ENCODE measurements around the gene PAQR5.

PAQR5 gene

GRCh38 chr15:69298697-69299441, at the start of gene PAQR5:
Gene PAQR5 (plus strand): TSS chr15:69298912. CDS start chr15:69360081, 61,169 bp downstream.
- Mint-ChIP-seq H3K4me3 (peak within 1 kb of the TSS; percentile 54), H3K27me3 (peaks cover 58% of the 10 kb centered on the region), H3K4me1 (peaks cover 2% of the 10 kb centered on the region), H3K36me3 (ENCODE audit: low read depth) (no peaks in the 10 kb centered on the region), H3K9me3 (no peaks in the 10 kb centered on the region), H3K27ac (no peak within 1 kb of the TSS)
- peak; percentile 13 for DNase-seq
- peak; percentile 52 for ATAC-seq

GRCh38 chr15:69253156-69253555, 45.6 kb upstream of the PAQR5 start:
- DNase-seq (no peak), ATAC-seq (no peak)
- H3K9me3 Mint-ChIP-seq: no peaks in the 10 kb centered on the region
- no peaks in the 10 kb centered on the region for H3K36me3 Mint-ChIP-seq (ENCODE audit: low read depth)
- H3K27ac Mint-ChIP-seq: no peak overlapping the region
- no peaks in the 10 kb centered on the region for H3K27me3 Mint-ChIP-seq
- peaks cover 7% of the 10 kb centered on the region for H3K4me1 Mint-ChIP-seq
- H3K4me3 Mint-ChIP-seq: no peak overlapping the region

- Mint-ChIP-seq H3K27ac (no peak overlapping the region), H3K36me3 (ENCODE audit: low read depth) (no peaks in the 10 kb centered on the region), H3K4me3 (no peak overlapping the region), H3K4me1 (no peaks in the 10 kb centered on the region), H3K9me3 (no peaks in the 10 kb centered on the region), H3K27me3 (no peaks in the 10 kb centered on the region)
- DNase-seq (no peak), ATAC-seq (no peak)
These were observed 33.3 kb upstream of the PAQR5 start for GRCh38 chr15:69265347-69265955.

GRCh38 chr15:69271217-69271616, 27.5 kb upstream of the PAQR5 start:
- no peak for ATAC-seq
- H3K27ac Mint-ChIP-seq: no peak overlapping the region

GRCh38 chr15:69272139-69272538, 26.6 kb upstream of the PAQR5 start:
- Mint-ChIP-seq H3K9me3 (no peaks in the 10 kb centered on the region), H3K27me3 (no peaks in the 10 kb centered on the region), H3K4me3 (no peak overlapping the region), H3K36me3 (ENCODE audit: low read depth) (no peaks in the 10 kb centered on the region), H3K4me1 (no peaks in the 10 kb centered on the region), H3K27ac (no peak overlapping the region)
- no peak for ATAC-seq
- DNase-seq: no peak

More at GRCh38 chr15:69271217-69271616, 27.5 kb upstream of the PAQR5 start:
- no peaks in the 10 kb centered on the region for H3K9me3 Mint-ChIP-seq
- H3K4me1 Mint-ChIP-seq: no peaks in the 10 kb centered on the region
- no peaks in the 10 kb centered on the region for H3K36me3 Mint-ChIP-seq (ENCODE audit: low read depth)
- no peak overlapping the region for H3K4me3 Mint-ChIP-seq
- DNase-seq: no peak
- H3K27me3 Mint-ChIP-seq: no peaks in the 10 kb centered on the region

- Mint-ChIP-seq H3K9me3 (no peaks in the 10 kb centered on the region), H3K4me1 (no peaks in the 10 kb centered on the region), H3K27ac (no peak overlapping the region), H3K4me3 (no peak overlapping the region), H3K36me3 (ENCODE audit: low read depth) (no peaks in the 10 kb centered on the region), H3K27me3 (no peaks in the 10 kb centered on the region)
- no peak for DNase-seq
- no peak for ATAC-seq
These were observed 25.8 kb upstream of the PAQR5 start for GRCh38 chr15:69272891-69273290.

- H3K4me1 Mint-ChIP-seq: no peaks in the 10 kb centered on the region
- DNase-seq (no peak), ATAC-seq (no peak)
- no peaks in the 10 kb centered on the region for H3K9me3 Mint-ChIP-seq
- no peaks in the 10 kb centered on the region for H3K27me3 Mint-ChIP-seq
- H3K36me3 Mint-ChIP-seq (ENCODE audit: low read depth): no peaks in the 10 kb centered on the region
- no peak overlapping the region for H3K27ac Mint-ChIP-seq
- H3K4me3 Mint-ChIP-seq: no peak overlapping the region
These were observed 23.5 kb upstream of the PAQR5 start for GRCh38 chr15:69275074-69275670.

- Mint-ChIP-seq H3K4me3 (no peak overlapping the region), H3K4me1 (no peaks in the 10 kb centered on the region), H3K36me3 (ENCODE audit: low read depth) (no peaks in the 10 kb centered on the region), H3K27ac (no peak overlapping the region), H3K9me3 (no peaks in the 10 kb centered on the region), H3K27me3 (no peaks in the 10 kb centered on the region)
- no peak for ATAC-seq
- DNase-seq: no peak
These were observed 22.7 kb upstream of the PAQR5 start for GRCh38 chr15:69275933-69276560.

GRCh38 chr15:69277316-69277715, 21.4 kb upstream of the PAQR5 start:
- H3K4me3 Mint-ChIP-seq: no peak overlapping the region
- no peaks in the 10 kb centered on the region for H3K9me3 Mint-ChIP-seq
- H3K27me3 Mint-ChIP-seq: no peaks in the 10 kb centered on the region
- ATAC-seq: no peak
- no peaks in the 10 kb centered on the region for H3K36me3 Mint-ChIP-seq (ENCODE audit: low read depth)
- no peaks in the 10 kb centered on the region for H3K4me1 Mint-ChIP-seq
- no peak overlapping the region for H3K27ac Mint-ChIP-seq
- DNase-seq: no peak

- Mint-ChIP-seq H3K9me3 (no peaks in the 10 kb centered on the region), H3K27me3 (peaks cover 3% of the 10 kb centered on the region), H3K27ac (no peak overlapping the region), H3K36me3 (ENCODE audit: low read depth) (no peaks in the 10 kb centered on the region), H3K4me3 (no peak overlapping the region), H3K4me1 (no peaks in the 10 kb centered on the region)
- DNase-seq: no peak
- no peak for ATAC-seq
These were observed 19.1 kb upstream of the PAQR5 start for GRCh38 chr15:69279636-69280035.

- no peak overlapping the region for H3K4me3 Mint-ChIP-seq
- H3K27me3 Mint-ChIP-seq: peaks cover 3% of the 10 kb centered on the region
- H3K9me3 Mint-ChIP-seq: no peaks in the 10 kb centered on the region
- DNase-seq (no peak), ATAC-seq (no peak)
- no peak overlapping the region for H3K27ac Mint-ChIP-seq
- H3K36me3 Mint-ChIP-seq (ENCODE audit: low read depth): no peaks in the 10 kb centered on the region
- no peaks in the 10 kb centered on the region for H3K4me1 Mint-ChIP-seq
These were observed 17.9 kb upstream of the PAQR5 start for GRCh38 chr15:69280783-69281182.

GRCh38 chr15:69282104-69282743, 16.5 kb upstream of the PAQR5 start:
- Mint-ChIP-seq H3K36me3 (ENCODE audit: low read depth) (no peaks in the 10 kb centered on the region), H3K9me3 (no peaks in the 10 kb centered on the region), H3K27me3 (peaks cover 3% of the 10 kb centered on the region), H3K27ac (no peak overlapping the region), H3K4me1 (no peaks in the 10 kb centered on the region), H3K4me3 (no peak overlapping the region)
- DNase-seq: no peak
- ATAC-seq: no peak

- Mint-ChIP-seq H3K36me3 (ENCODE audit: low read depth) (no peaks in the 10 kb centered on the region), H3K4me1 (no peaks in the 10 kb centered on the region), H3K4me3 (no peak overlapping the region), H3K27ac (no peak overlapping the region), H3K9me3 (no peaks in the 10 kb centered on the region), H3K27me3 (peaks cover 3% of the 10 kb centered on the region)
- no peak for ATAC-seq
- DNase-seq: no peak
These were observed 12.9 kb upstream of the PAQR5 start for GRCh38 chr15:69285834-69286233.

- no peak for DNase-seq
- no peaks in the 10 kb centered on the region for H3K4me1 Mint-ChIP-seq
- H3K36me3 Mint-ChIP-seq (ENCODE audit: low read depth): no peaks in the 10 kb centered on the region
- H3K27me3 Mint-ChIP-seq: peaks cover 2% of the 10 kb centered on the region
- H3K9me3 Mint-ChIP-seq: no peaks in the 10 kb centered on the region
- no peak overlapping the region for H3K4me3 Mint-ChIP-seq
- ATAC-seq: no peak
- no peak overlapping the region for H3K27ac Mint-ChIP-seq
These were observed 10.7 kb upstream of the PAQR5 start for GRCh38 chr15:69288011-69288410.

Measured in activated naive CD8-positive, alpha-beta T cell treated with anti-CD3 and anti-CD28 coated beads, Interleukin-2, amount 50 U/mL, for 24 hours (primary cell).